ENCODE data around the gene CD59. TPM values are rescaled to one million over a fixed set of nuclear protein-coding genes. Genes with fewer than 3 reads are reported as not detected.

Gene CD59
- total and polyA plus RNA-seq, 10 of the 15 experiments (the other 5 are each of a cell fraction or from before 2014, with no cell fraction given): 55.5 to 256 (median 181) TPM

GRCh38 chr11:33751878-33752277 lies 15.7 kb upstream of the CD59 start (continued):
- TF ChIP-seq CTCF (IDR thresholded peaks at IDR 0.05 in 2 of 3, conservative IDR thresholded peaks at IDR 0.05 in 1 of 3; ENCODE audit: control insufficient read depth in 2 of 3, extremely low read depth in 1 of 3, insufficient read depth in 1 of 3, low read depth in 3 of 3, low read length in 3 of 3) (no peak), SREBF1 (IDR thresholded peaks at IDR 0.05; ENCODE audit: low read length) (no peak), RUNX3 (IDR thresholded peaks at IDR 0.05; ENCODE audit: low read length) (no peak)

GRCh38 chr11:33747979-33748378 lies 11.8 kb upstream of the CD59 start:
- H3K9me3 ChIP-seq (replicated peaks; ENCODE audit: control insufficient read depth, insufficient read depth, low read length): no peaks in the 10 kb centered on the region
- no peak overlapping the region for H3K4me2 ChIP-seq (ENCODE audit: control insufficient read depth, insufficient read depth)
- ChIA-PET CTCF (no interaction called here), RAD21 (ENCODE audit: unreplicated experiment) (no interaction called here), SMC1A (ENCODE audit: uncharacterized antibody, unreplicated experiment) (interaction anchor here (0.6 to 0.9 kb wide), 3 partner anchors 25 to 580 kb away, joined by 3 to 4 read pairs (median 3); no protein-coding TSS in a partner anchor), POLR2A (interaction anchor here (0.7 kb wide), 1 partner anchor 1326 kb away, joined by 3 read pairs; no protein-coding TSS in a partner anchor)
- no peak overlapping the region for H2AFZ ChIP-seq (ENCODE audit: control insufficient read depth, low read depth, low read length)
- H3K79me2 ChIP-seq (ENCODE audit: control insufficient read depth, insufficient read depth, low read length): no peaks in the 10 kb centered on the region
- DNase-seq (ENCODE audit: low read depth, low spot score): no peak
- BruUV-seq (replicated peaks): no TSS peak
- H3K4me1 ChIP-seq (ENCODE audit: control insufficient read depth, insufficient read depth, low read length): peaks cover 4% of the 10 kb centered on the region
- no peak overlapping the region for H3K27ac ChIP-seq (ENCODE audit: control insufficient read depth, insufficient read depth)
- H3K4me3 ChIP-seq: no peak overlapping the region
- intact Hi-C loops (cut with micrococcal nuclease; ENCODE audit: unreplicated experiment) (no loop called here), in situ Hi-C loops (cut with MboI) (no loop called here)
- H3K27me3 ChIP-seq (replicated peaks in 1 of 2; ENCODE audit: control insufficient read depth in 2 of 2, insufficient read depth in 2 of 2, low read length in 1 of 2): no peaks in the 10 kb centered on the region
- H3K36me3 ChIP-seq (ENCODE audit: control insufficient read depth in 2 of 2, insufficient read depth in 2 of 2, low read length in 1 of 2): peaks cover 0 to 5% of the 10 kb centered on the region in 2 experiments; a peak in 3 of 4 replicates
- 73% methylated on average over 2 of the region's 2 CpGs for WGBS (ENCODE audit: insufficient coverage, insufficient replicate concordance, low lambda C conversion rate, missing lambda C conversion rate)
- H4K20me1 ChIP-seq (ENCODE audit: control insufficient read depth, insufficient read depth): no peaks in the 10 kb centered on the region
- no peak overlapping the region for H3K9ac ChIP-seq (ENCODE audit: control insufficient read depth, insufficient read depth, low read length)
- no peak for ATAC-seq
- no peak for TF ChIP-seq YY1 (IDR thresholded peaks at IDR 0.05; ENCODE audit: low read depth, low read length)
- no peak for TF ChIP-seq SREBF2 (IDR thresholded peaks at IDR 0.05; ENCODE audit: low read length)
- no peak for TF ChIP-seq JUNB (IDR thresholded peaks at IDR 0.05)
- TF ChIP-seq NFYA (IDR thresholded peaks at IDR 0.05; ENCODE audit: borderline replicate concordance, low read depth, low read length): no peak
- TF ChIP-seq HDGF (IDR thresholded peaks at IDR 0.05): no peak
- TF ChIP-seq PBX3 (IDR thresholded peaks at IDR 0.05; ENCODE audit: insufficient replicate concordance, low read depth, low read length): no peak
- no peak for TF ChIP-seq RELA (IDR thresholded peaks at IDR 0.05; ENCODE audit: borderline replicate concordance, partially characterized antibody)
- FAIRE-seq: no peak
